AG04450 (cell line): ENCODE results near the gene CUL1. TPM values are rescaled to one million over a fixed set of nuclear protein-coding genes. Genes with fewer than 3 reads are reported as not detected.

Source experiments
- CTCF ChIA-PET: fragments of 300-600, 350-600 bp; formaldehyde crosslinking; extraction: SDS; loops from one replicate; lab custom pipeline; 2022; ENCODE audit warnings: antibody characterized with exemption, inconsistent platforms; lab: Charles Lee
- POLR2A ChIA-PET: fragments of 350-600 bp; formaldehyde crosslinking; extraction: SDS; loops from one replicate; lab custom pipeline; 2021; ENCODE audit warnings: antibody characterized with exemption, inconsistent platforms; lab: Yijun Ruan, JAX
- DNase-seq: peaks from one replicate; pipeline ENCODE4 v3.0.0-alpha.2; 2011; ENCODE audit warnings: low read depth, low spot score
- H3K27ac ChIP-seq: one replicate; pipeline ENCODE4 v1.5.1; 2012; ENCODE audit warnings: low read depth, low read length, control low read depth
- H3K27me3 ChIP-seq: one replicate; pipeline ENCODE4 v1.6.0; 2012; ENCODE audit warnings: low read length; ENCODE audit not compliant: control insufficient read depth, insufficient read depth
- H3K4me3 ChIP-seq: 2 replicates; pipeline ENCODE4 v1.5.1; 2011; ENCODE audit warnings: mild to moderate bottlenecking, low read depth, low read length, control low read depth
- H3K9me3 ChIP-seq: 2 replicates; pipeline ENCODE4 v1.5.1; 2012; ENCODE audit warnings: low read length; ENCODE audit not compliant: control insufficient read depth, insufficient read depth
- CTCF ChIP-seq: IDR thresholded peaks from 2 replicates; pipeline ENCODE4 v1.5.1; 2011; ENCODE audit warnings: low read depth, low read length, control low read depth, inconsistent platforms
- polyA plus RNA-seq: library from polyadenylated mRNA; depleted of rRNA; stranded (reverse); fragments of >200 nt; gene quantifications from 2 replicates; pipeline ENCODE4 v1.2.3, GENCODE V29; 2011

Gene CUL1
- polyA plus RNA-seq, 1 experiment = 56.8 TPM

DNA sequence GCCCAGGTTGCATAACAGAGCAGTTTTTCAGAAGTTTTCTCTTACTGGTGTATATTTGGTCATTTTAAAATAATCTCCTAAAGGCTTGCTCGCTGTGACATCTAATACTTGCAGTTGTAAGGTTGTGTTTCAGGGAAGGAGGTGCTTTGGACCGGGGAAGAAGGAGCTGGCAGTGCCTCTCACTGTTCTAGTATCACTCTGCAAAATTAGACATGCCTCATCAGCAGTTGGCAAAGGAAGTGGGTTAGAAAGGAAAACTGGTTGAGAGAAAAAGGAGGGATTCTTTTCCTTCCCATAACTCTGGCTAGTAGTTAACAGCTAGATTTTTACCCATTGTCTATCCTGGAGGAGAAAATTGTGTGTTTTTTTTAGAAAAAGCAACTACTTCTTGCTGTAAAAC, 34.8 kb downstream of the CUL1 start:
- H3K4me3 ChIP-seq = no peak overlapping the region
- H3K27me3 ChIP-seq = no peaks in the 10 kb centered on the region
- TF ChIP-seq CTCF = no peak
- ChIA-PET POLR2A (no interaction called here), CTCF (no interaction called here)
- H3K9me3 ChIP-seq = no peaks in the 10 kb centered on the region
- no peak for DNase-seq
- H3K27ac ChIP-seq = no peak overlapping the region

DNA sequence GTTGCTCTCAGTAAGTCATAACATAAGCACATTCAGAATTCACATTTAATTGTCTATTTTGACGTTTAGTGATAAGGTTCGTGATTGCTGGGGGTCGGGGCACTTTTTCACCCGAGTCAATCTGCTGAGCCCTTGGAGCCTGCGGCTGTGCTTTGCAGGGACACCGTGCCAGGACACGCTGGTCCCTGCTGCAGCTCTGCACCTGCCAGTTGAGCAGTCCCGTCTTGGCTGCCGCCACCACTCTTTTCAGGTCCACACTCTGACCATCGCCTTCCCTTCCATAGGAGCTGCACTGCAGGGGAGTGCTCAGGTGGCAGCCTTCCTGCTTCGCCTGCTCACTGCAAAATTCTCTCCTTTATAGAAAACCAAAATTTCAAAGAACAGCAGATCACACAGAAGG, 36.4 kb downstream of the CUL1 start:
- no peak for TF ChIP-seq CTCF
- ChIA-PET CTCF (interaction anchor here (0.6 kb wide), 1 partner anchor 37 kb away, joined by 6 read pairs; no protein-coding TSS in a partner anchor), POLR2A (no interaction called here)
- Histone ChIP-seq H3K27me3 (no peaks in the 10 kb centered on the region), H3K9me3 (no peaks in the 10 kb centered on the region), H3K4me3 (no peak overlapping the region), H3K27ac (no peak overlapping the region)
- DNase-seq = no peak

DNA sequence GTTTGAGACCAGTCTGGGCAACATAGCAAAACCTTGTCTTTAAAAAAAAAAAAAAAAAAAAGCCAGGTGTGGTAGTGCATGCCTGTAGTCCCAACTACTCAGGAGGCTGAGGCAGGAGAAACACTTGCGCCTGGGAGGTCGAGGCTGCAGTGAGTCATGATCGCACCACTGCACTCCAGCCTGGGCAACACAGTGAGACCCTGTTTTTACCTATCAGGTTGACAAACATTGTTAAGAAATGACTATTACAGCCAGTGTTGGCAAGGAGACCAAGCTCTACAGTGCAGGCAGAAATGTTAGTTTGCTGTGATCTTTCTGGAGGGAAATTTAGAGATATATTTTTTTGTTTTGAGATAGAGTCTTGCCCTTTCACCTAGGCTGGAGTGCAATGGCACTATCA, 37.3 kb downstream of the CUL1 start:
- CTCF ChIA-PET = interaction anchor here (0.6 kb wide), 1 partner anchor 36 kb away, joined by 6 read pairs; no protein-coding TSS in a partner anchor

DNA sequence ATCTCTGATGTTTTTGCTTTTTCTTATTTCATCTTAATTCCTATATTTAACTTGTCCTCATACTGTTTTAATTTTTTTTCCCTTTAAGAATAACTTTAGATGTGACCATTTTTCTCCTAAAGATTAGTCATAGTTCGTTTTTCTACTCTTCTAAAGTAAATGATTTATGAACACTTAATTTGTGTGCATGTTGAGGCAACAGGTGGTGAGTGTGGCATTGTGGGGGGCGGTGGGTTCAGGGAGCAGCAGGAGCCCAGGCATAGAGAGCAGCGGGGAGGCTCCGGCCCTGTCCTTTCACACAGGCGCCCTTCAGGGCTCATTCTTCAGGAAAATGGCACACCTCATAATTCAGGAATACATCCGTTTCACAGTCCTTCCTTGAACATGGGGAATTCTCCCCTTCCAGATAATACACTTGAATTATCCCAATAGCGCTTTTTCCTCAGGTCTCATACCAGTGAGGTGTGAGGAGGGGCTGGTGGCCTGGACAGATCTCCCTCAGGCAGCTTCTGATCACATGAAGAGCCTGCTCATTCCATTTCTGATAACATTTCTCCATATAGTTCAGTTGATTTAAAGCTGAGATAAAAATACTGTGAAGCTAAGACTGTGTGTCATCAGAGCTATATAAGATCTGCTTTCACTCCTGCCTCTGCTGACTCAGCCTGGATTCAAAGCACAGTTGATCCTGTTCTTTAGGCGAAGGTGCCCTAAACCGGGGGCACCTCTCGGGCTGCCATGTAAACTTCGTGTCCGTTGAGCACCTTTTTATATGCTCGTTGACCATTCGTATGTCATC, 40.2 kb downstream of the CUL1 start:
- no peak overlapping the region for H3K4me3 ChIP-seq
- DNase-seq = no peak
- POLR2A ChIA-PET = no interaction called here
- no peak for TF ChIP-seq CTCF
- H3K27ac ChIP-seq = no peak overlapping the region
- H3K27me3 ChIP-seq = no peaks in the 10 kb centered on the region
- H3K9me3 ChIP-seq = peaks cover 3% of the 10 kb centered on the region; the same call in 1 of the 2 replicates
- CTCF ChIA-PET = interaction anchor here (0.7 kb wide), 1 partner anchor 224 kb away, joined by 3 read pairs; no protein-coding TSS in a partner anchor

More for the DNA sequence above, 37.3 kb downstream of the CUL1 start:
- TF ChIP-seq CTCF = no peak
- DNase-seq = no peak
- H3K27me3 ChIP-seq = no peaks in the 10 kb centered on the region
- POLR2A ChIA-PET = no interaction called here
- H3K9me3 ChIP-seq = no peaks in the 10 kb centered on the region
- no peak overlapping the region for H3K27ac ChIP-seq
- H3K4me3 ChIP-seq = no peak overlapping the region

DNA sequence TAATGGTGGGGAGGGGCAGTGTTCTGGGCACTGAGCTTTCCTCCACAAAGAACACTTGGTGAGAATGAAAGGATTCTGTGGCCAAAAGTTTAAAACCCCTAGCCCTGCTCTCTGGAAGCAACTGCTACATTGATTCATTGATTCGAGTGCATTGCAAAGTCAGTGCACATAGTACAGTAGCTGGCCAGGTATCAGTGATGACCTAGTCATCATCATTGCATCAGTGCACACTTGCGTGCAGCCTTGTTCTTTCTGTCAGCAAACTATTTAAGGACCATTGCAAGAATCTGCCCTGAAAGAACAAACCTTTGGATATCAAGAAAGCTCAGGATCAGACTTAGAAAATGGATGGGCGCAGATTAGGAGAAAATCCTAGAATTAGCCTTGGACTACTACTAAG, 47.4 kb downstream of the CUL1 start:
- POLR2A ChIA-PET = no interaction called here
- Histone ChIP-seq H3K27ac (no peak overlapping the region), H3K9me3 (peaks cover 3% of the 10 kb centered on the region; the same call in 1 of the 2 replicates), H3K4me3 (no peak overlapping the region), H3K27me3 (no peaks in the 10 kb centered on the region)
- no peak for TF ChIP-seq CTCF
- DNase-seq = no peak
- CTCF ChIA-PET = interaction anchor here (1.3 to 2.0 kb wide), 3 partner anchors 12 to 217 kb away, joined by 3 to 6 read pairs (median 4); no protein-coding TSS in a partner anchor
